HCT116 (cell line): ENCODE results near the gene TSSK6. TPM values are rescaled to one million over a fixed set of nuclear protein-coding genes. Genes with fewer than 3 reads are reported as not detected.
A peak's percentile ranks its signal among the peaks of the same experiment; 100 is the strongest.

ENCODE experiments used
- ATAC-seq: fragments of 200-7000 bp; cut with Tn5 transposase; 2 replicates; pipeline ENCODE4 v1.9.1; 2020; ENCODE audit warnings: mild to moderate bottlenecking, moderate library complexity
- BruUV-seq: library from RNA; stranded (reverse); fragments of 400-500 nt; replicated peaks from 2 replicates; lab custom pipeline; 2021; lab: Mats Ljungman, UMichigan
- CTCF ChIA-PET: fragments of 300-600 bp; sonication (Branson Sonifier 250); formaldehyde crosslinking; loops from one replicate; lab custom pipeline; 2021; ENCODE audit warnings: antibody characterized with exemption; lab: Charles Lee
- POLR2A ChIA-PET: fragments of 300-600, 350-600 bp; sonication (Branson Sonifier 250); formaldehyde crosslinking; loops from one replicate; lab custom pipeline; 2021; ENCODE audit warnings: antibody characterized with exemption; lab: Charles Lee
- RAD21 ChIA-PET, 2 experiments: fragments of 300-600 bp; sonication (Branson Sonifier 250); formaldehyde crosslinking; loops; one replicate each; lab custom pipeline; 2023; ENCODE audit warnings: low total read pairs in 2 of 2; ENCODE audit not compliant: uncharacterized antibody in 2 of 2, unreplicated experiment in 2 of 2, low non-redundant PET in 1 of 2; lab: Charles Lee
- DNase-seq: peaks from one replicate; pipeline ENCODE4 v3.0.0-alpha.2; 2010; ENCODE audit warnings: low read depth, low spot score
- H2AFZ ChIP-seq: fragments of 200-600 bp; shearing (Covaris generic), sonication (generic); 2 replicates; pipeline ENCODE4 v1.6.1; 2017; ENCODE audit warnings: low read depth, mixed run types, mixed read lengths, antibody characterized with exemption, low read length; ENCODE audit not compliant: poor library complexity, severe bottlenecking
- H3K27ac ChIP-seq: 2 replicates; pipeline ENCODE4 v1.5.1; 2012; ENCODE audit warnings: low read depth, low read length
- H3K27me3 ChIP-seq: fragments of 200-600 bp; sonication (generic); 2 replicates; pipeline ENCODE4 v1.6.1; 2016; ENCODE audit warnings: mixed run types, low read length, mixed read lengths; ENCODE audit not compliant: insufficient read depth
- H3K36me3 ChIP-seq, 2 experiments: fragments of 200-500 bp in 1 of 2; fragments of 200-600 bp in 1 of 2; sonication (Bioruptor generic) in 1 of 2; sonication (generic) in 1 of 2; 2 replicates each; pipeline versions ENCODE4 v1.5.1 to v1.6.1; 2014 to 2016; ENCODE audit warnings: low read length in 2 of 2, inconsistent platforms in 1 of 2, mixed read lengths in 1 of 2, mixed run types in 1 of 2; ENCODE audit not compliant: insufficient read depth in 2 of 2, control insufficient read depth in 1 of 2
- H3K4me1 ChIP-seq, 2 experiments: fragments of 200-600 bp in 1 of 2; sonication (generic) in 1 of 2; 2 replicates each; pipeline versions ENCODE4 v1.5.1 to v1.6.1; 2012 to 2017; ENCODE audit warnings: low read length in 2 of 2, inconsistent platforms in 1 of 2, mild to moderate bottlenecking in 1 of 2, mixed read lengths in 1 of 2, mixed run types in 1 of 2, moderate library complexity in 1 of 2; ENCODE audit not compliant: insufficient read depth in 2 of 2, control insufficient read depth in 1 of 2
- H3K4me2 ChIP-seq: fragments of 200-600 bp; sonication (generic); 2 replicates; pipeline ENCODE4 v1.6.1; 2017; ENCODE audit warnings: mixed run types, low read length, mixed read lengths
- H3K4me3 ChIP-seq, 2 experiments: fragments of 200-600 bp in 1 of 2; sonication (generic) in 1 of 2; replicated peaks in 1 of 2; 2 replicates each; pipeline ENCODE4 v1.5.1; 2011 to 2016; ENCODE audit warnings: low read length in 2 of 2, control low read depth in 1 of 2, low read depth in 1 of 2, mild to moderate bottlenecking in 1 of 2, mixed read lengths in 1 of 2, mixed run types in 1 of 2
- H3K79me2 ChIP-seq: fragments of 200-600 bp; sonication (generic); 2 replicates; pipeline ENCODE4 v1.6.1; 2017; ENCODE audit warnings: mild to moderate bottlenecking, mixed run types, low read length, moderate library complexity, mixed read lengths; ENCODE audit not compliant: insufficient read depth
- H3K9ac ChIP-seq: fragments of 200-600 bp; sonication (generic); 2 replicates; pipeline ENCODE4 v1.6.1; 2016; ENCODE audit warnings: low read length, mixed read lengths
- H3K9me2 ChIP-seq: fragments of 200-600 bp; sonication (generic), shearing (Covaris generic); 2 replicates; pipeline ENCODE4 v1.6.1; 2017; ENCODE audit warnings: mixed run types, mild to moderate bottlenecking, moderate library complexity; ENCODE audit not compliant: insufficient read depth
- H3K9me3 ChIP-seq, 2 experiments: fragments of 200-500 bp in 1 of 2; fragments of 200-600 bp in 1 of 2; sonication (Bioruptor generic) in 1 of 2; sonication (generic) in 1 of 2; 2 replicates each; pipeline ENCODE4 v1.6.1; 2014 to 2017; ENCODE audit warnings: low read length in 2 of 2, mixed read lengths in 2 of 2, inconsistent platforms in 1 of 2, low read depth in 1 of 2, mild to moderate bottlenecking in 1 of 2, mixed run types in 1 of 2, moderate library complexity in 1 of 2; ENCODE audit not compliant: control insufficient read depth in 1 of 2, insufficient read depth in 1 of 2
- H4K20me1 ChIP-seq: fragments of 200-600 bp; sonication (generic), shearing (Covaris generic); 2 replicates; pipeline ENCODE4 v1.6.1; 2017; ENCODE audit warnings: mixed run types, mild to moderate bottlenecking, moderate library complexity; ENCODE audit not compliant: insufficient read depth
- CEBPB ChIP-seq: IDR thresholded peaks from 2 replicates; pipeline ENCODE4 v1.6.1; 2012; ENCODE audit warnings: low read depth
- EZH2 ChIP-seq: fragments of 200-600 bp; sonication (generic); IDR thresholded peaks from 2 replicates; pipeline ENCODE4 v1.6.1; 2017; ENCODE audit warnings: antibody characterized with exemption, mixed run types
- JUND ChIP-seq: IDR thresholded peaks from 2 replicates; pipeline ENCODE4 v1.6.1; 2012
- RAD21 ChIP-seq: IDR thresholded peaks from 2 replicates; pipeline ENCODE4 v1.6.1; 2012; ENCODE audit warnings: low read depth, mild to moderate bottlenecking
- SRF ChIP-seq: IDR thresholded peaks from 2 replicates; pipeline ENCODE4 v1.6.1; 2012; ENCODE audit warnings: low read depth
- YY1 ChIP-seq: IDR thresholded peaks from 2 replicates; pipeline ENCODE4 v1.6.1; 2011; ENCODE audit warnings: low read length, low read depth, moderate library complexity, mild to moderate bottlenecking; ENCODE audit not compliant: insufficient replicate concordance; ENCODE audit errors: extremely low read depth
- intact Hi-C: fragments of 100-400 bp; cut with micrococcal nuclease; formaldehyde crosslinking; loops from 2 replicates; pipeline ENCODE4 v1.10.0; 2022
- total RNA-seq: library from RNA; stranded (reverse); gene quantifications from one replicate; pipeline ENCODE4 v1.2.1, GENCODE V29; 2021; ENCODE audit not compliant: unreplicated experiment
- TF ChIP-seq, protein P1 (sequence below), 3 experiments: fragments of 200-600 bp in 1 of 3; sonication (generic) in 1 of 3; IDR thresholded peaks in 2 of 3; conservative IDR thresholded peaks in 1 of 3; 2 replicates each; pipeline ENCODE4 v1.5.1; 2012 to 2017; ENCODE audit warnings: low read depth in 2 of 3, low read length in 2 of 3, antibody characterized with exemption in 1 of 3, borderline replicate concordance in 1 of 3, control low read depth in 1 of 3, mild to moderate bottlenecking in 1 of 3, mixed read lengths in 1 of 3, mixed run types in 1 of 3, moderate library complexity in 1 of 3; ENCODE audit not compliant: insufficient read depth in 1 of 3
- TF ChIP-seq, protein P2 (sequence below): IDR thresholded peaks from 2 replicates; pipeline ENCODE4 v1.6.1; 2012
- TF ChIP-seq, protein P3 (sequence below): IDR thresholded peaks from 2 replicates; pipeline ENCODE4 v1.6.1; 2012

Gene TSSK6
- total RNA-seq, 1 experiment from 2014 or later, result 4.1 TPM

DNA sequence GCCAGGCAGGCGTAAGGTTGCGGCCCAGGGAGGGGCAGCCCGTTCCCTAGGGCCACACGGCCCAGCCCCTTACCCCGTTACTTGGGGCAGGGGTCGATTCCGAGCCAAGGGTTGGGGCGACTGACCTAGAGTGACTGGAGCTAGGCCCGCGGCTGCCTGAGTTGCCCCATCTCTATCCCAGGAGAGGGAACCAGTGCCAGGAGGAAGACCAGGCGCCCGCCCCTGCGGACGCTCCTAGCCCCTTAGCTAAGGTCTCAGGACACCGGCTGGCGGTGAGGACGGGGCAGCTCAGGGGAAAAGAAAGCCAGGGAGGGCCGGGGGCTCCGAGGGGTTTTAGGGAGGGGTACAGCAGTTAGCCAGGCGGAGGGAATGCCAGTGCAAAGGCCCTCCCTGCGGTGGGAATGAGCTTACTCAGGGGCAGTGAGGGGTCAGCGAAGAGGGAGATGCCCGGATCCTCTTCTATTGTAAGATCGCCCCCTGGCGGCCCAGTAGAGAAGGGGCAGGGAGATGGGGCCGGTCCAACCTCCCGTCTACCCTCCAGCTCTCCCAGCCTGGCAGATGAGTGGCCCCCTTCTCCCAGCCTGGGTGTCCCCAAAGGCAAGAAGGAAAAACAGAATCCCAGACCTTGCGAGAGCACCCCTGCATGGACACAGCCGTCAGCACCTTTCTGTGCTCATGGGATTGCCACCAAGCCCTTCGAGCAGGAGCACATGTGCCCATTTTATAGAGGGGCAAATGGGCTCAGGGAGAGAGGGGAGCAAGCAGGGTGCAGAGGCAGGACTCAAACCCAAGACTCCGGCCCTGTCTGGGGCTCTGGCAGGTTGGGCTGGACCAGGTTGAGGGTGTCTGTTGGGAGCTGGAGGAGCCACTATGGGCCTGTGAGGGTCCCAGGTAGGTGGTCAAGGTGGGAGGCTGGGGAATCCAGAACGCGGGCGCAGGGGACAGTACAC lies 39.0 kb upstream of the TSSK6 start:
- Histone ChIP-seq H3K9ac (no peak overlapping the region), H3K4me1 (no peaks in the 10 kb centered on the region), H4K20me1 (no peaks in the 10 kb centered on the region), H3K9me3 (no peaks in the 10 kb centered on the region), H3K79me2 (no peaks in the 10 kb centered on the region), H2AFZ (no peak overlapping the region), H3K9me2 (no peaks in the 10 kb centered on the region), H3K27ac (no peak overlapping the region), H3K36me3 (no peaks in the 10 kb centered on the region), H3K4me3 (no peak overlapping the region), H3K4me2 (no peak overlapping the region), H3K27me3 (no peaks in the 10 kb centered on the region)
- ATAC-seq (peak; percentile 83), DNase-seq (no peak)
- CTCF ChIA-PET, result interaction anchor here (1.0 to 4.9 kb wide), 11 partner anchors 14 to 408 kb away, joined by 3 to 52 read pairs (median 3); partner anchors contain the start of genes GMIP and NDUFA13
- intact Hi-C loops, result no loop called here
- RAD21 ChIA-PET, result interaction anchor here (0.9 to 1.3 kb wide), 3 partner anchors 13 to 22 kb away, joined by 4 read pairs; no protein-coding TSS in a partner anchor
- no TSS peak for BruUV-seq
- TF ChIP-seq, protein P1, sequence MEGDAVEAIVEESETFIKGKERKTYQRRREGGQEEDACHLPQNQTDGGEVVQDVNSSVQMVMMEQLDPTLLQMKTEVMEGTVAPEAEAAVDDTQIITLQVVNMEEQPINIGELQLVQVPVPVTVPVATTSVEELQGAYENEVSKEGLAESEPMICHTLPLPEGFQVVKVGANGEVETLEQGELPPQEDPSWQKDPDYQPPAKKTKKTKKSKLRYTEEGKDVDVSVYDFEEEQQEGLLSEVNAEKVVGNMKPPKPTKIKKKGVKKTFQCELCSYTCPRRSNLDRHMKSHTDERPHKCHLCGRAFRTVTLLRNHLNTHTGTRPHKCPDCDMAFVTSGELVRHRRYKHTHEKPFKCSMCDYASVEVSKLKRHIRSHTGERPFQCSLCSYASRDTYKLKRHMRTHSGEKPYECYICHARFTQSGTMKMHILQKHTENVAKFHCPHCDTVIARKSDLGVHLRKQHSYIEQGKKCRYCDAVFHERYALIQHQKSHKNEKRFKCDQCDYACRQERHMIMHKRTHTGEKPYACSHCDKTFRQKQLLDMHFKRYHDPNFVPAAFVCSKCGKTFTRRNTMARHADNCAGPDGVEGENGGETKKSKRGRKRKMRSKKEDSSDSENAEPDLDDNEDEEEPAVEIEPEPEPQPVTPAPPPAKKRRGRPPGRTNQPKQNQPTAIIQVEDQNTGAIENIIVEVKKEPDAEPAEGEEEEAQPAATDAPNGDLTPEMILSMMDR (IDR thresholded peaks at IDR 0.05 in 2 of 3, conservative IDR thresholded peaks at IDR 0.05 in 1 of 3; ENCODE audit: borderline replicate concordance in 1 of 3, insufficient read depth in 1 of 3, low read depth in 2 of 3, low read length in 2 of 3), result peak; percentile 43 to 91 (median 83); a peak in 5 of 6 replicates
- TF ChIP-seq SRF, result no peak
- TF ChIP-seq CEBPB, result no peak
- TF ChIP-seq, protein P2, sequence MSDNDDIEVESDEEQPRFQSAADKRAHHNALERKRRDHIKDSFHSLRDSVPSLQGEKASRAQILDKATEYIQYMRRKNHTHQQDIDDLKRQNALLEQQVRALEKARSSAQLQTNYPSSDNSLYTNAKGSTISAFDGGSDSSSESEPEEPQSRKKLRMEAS, result no peak
- TF ChIP-seq, protein P3, sequence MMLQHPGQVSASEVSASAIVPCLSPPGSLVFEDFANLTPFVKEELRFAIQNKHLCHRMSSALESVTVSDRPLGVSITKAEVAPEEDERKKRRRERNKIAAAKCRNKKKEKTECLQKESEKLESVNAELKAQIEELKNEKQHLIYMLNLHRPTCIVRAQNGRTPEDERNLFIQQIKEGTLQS, result no peak
- no peak for TF ChIP-seq EZH2
- TF ChIP-seq JUND, result no peak
- no peak for TF ChIP-seq YY1
- peak; percentile 60 for TF ChIP-seq RAD21
- POLR2A ChIA-PET, result no interaction called here
